GM12891 (cell line): Measurements from ENCODE around the gene IP6K1.

Experiments
- PAX5 ChIP-seq: IDR thresholded peaks from 2 replicates; pipeline ENCODE4 v1.6.1; 2011; ENCODE audit warnings: low read length, moderate library complexity, mild to moderate bottlenecking; ENCODE audit not compliant: insufficient read depth, severe bottlenecking
- POLR2AphosphoS5 ChIP-seq: IDR thresholded peaks from 2 replicates; pipeline ENCODE4 v1.6.1; 2011; ENCODE audit warnings: low read depth, low read length, control low read depth
- SPI1 ChIP-seq: IDR thresholded peaks from 2 replicates; pipeline ENCODE4 v1.6.1; 2011; ENCODE audit warnings: low read depth, low read length, control low read depth
- TAF1 ChIP-seq: IDR thresholded peaks from 2 replicates; pipeline ENCODE4 v1.6.1; 2011; ENCODE audit warnings: low read depth, low read length, control low read depth

- TF ChIP-seq SPI1, result no peak
- TF ChIP-seq POLR2AphosphoS5, result no peak
- TF ChIP-seq TAF1, result no peak
- TF ChIP-seq PAX5, result no peak
Observed at GRCh38 chr3:49799761-49800160, 13.4 kb upstream of the IP6K1 start, which contains the start of gene CDHR4.
